ENCODE measurements around the gene OR2T1. TPM values are rescaled to one million over a fixed set of nuclear protein-coding genes. Genes with fewer than 3 reads are reported as not detected.

OR2T1 gene
- total and polyA plus RNA-seq, 2 experiments from 2014 or later = not detected

DNA sequence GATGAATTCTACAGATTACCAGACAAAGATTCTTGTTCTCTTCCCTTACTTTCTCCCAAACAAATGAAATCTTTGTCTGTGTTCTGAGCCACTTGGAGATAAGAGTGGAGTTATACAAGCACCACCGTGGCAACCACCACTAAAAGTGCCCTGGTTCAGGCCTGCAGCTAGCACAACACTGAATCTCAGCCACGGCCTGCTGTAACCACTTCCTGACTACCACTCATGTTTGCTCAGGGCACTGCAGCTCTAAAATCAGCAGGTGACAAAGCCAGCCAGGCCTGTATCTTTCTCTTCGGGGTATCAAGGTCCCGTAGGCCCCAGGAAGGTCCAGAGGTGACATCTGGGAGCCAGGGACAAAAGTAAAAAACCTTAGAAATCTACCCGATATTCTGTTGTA is 30.5 kb upstream of the OR2T1 start:
- H3K36me3 ChIP-seq (ENCODE audit: low read depth) = no peaks in the 10 kb centered on the region
- H3F3A ChIP-seq (ENCODE audit: insufficient read depth) = no peaks in the 10 kb centered on the region
- no peaks in the 10 kb centered on the region for H3K27me3 ChIP-seq (replicated peaks; ENCODE audit: insufficient read depth)
- no peaks in the 10 kb centered on the region for H3K9me2 ChIP-seq (ENCODE audit: insufficient read depth)
- no peak overlapping the region for H3K27ac ChIP-seq
- in situ Hi-C loops (cut with MboI) = no loop called here
- no peaks in the 10 kb centered on the region for H3K4me1 ChIP-seq (ENCODE audit: insufficient read depth)
- no peak for TF ChIP-seq EZH2phosphoT487 (IDR thresholded peaks at IDR 0.05; ENCODE audit: insufficient read depth, low read depth)
- TF ChIP-seq EZH2 (IDR thresholded peaks at IDR 0.05; ENCODE audit: insufficient read depth, poor library complexity, severe bottlenecking) = no peak
- no peak overlapping the region for H3K9ac ChIP-seq
- no peak for DNase-seq
- no peak overlapping the region for H3K4me3 ChIP-seq
- H4K20me1 ChIP-seq (ENCODE audit: insufficient read depth) = no peaks in the 10 kb centered on the region
- no peak overlapping the region for H3K4me2 ChIP-seq (ENCODE audit: unreplicated experiment)
- H2AFZ ChIP-seq = no peak overlapping the region
- H3K79me2 ChIP-seq (ENCODE audit: insufficient read depth) = no peaks in the 10 kb centered on the region
- H3K9me3 ChIP-seq (ENCODE audit: low read depth) = no peaks in the 10 kb centered on the region
- WGBS, 2 experiments (ENCODE audit: low coverage in 1 of 2, low lambda C conversion rate in 2 of 2, missing lambda C conversion rate in 2 of 2) = 20 to 24% methylated on average over 5 of the region's 5 CpGs

- in situ Hi-C loops (cut with MboI) = no loop called here
- TF ChIP-seq EZH2phosphoT487 (IDR thresholded peaks at IDR 0.05; ENCODE audit: insufficient read depth, low read depth) (no peak), EZH2 (IDR thresholded peaks at IDR 0.05; ENCODE audit: insufficient read depth, poor library complexity, severe bottlenecking) (no peak)
- Histone ChIP-seq H3K9ac (no peak overlapping the region), H3K79me2 (ENCODE audit: insufficient read depth) (no peaks in the 10 kb centered on the region), H3K36me3 (ENCODE audit: low read depth) (no peaks in the 10 kb centered on the region), H3F3A (ENCODE audit: insufficient read depth) (no peaks in the 10 kb centered on the region), H3K4me3 (no peak overlapping the region), H3K9me3 (ENCODE audit: low read depth) (no peaks in the 10 kb centered on the region), H3K4me1 (ENCODE audit: insufficient read depth) (no peaks in the 10 kb centered on the region), H3K4me2 (ENCODE audit: unreplicated experiment) (no peak overlapping the region), H4K20me1 (ENCODE audit: insufficient read depth) (no peaks in the 10 kb centered on the region), H3K27ac (no peak overlapping the region), H2AFZ (no peak overlapping the region), H3K9me2 (ENCODE audit: insufficient read depth) (no peaks in the 10 kb centered on the region), H3K27me3 (replicated peaks; ENCODE audit: insufficient read depth) (no peaks in the 10 kb centered on the region)
- WGBS, 2 experiments (ENCODE audit: low coverage in 1 of 2, low lambda C conversion rate in 2 of 2, missing lambda C conversion rate in 2 of 2) = 17 to 22% methylated on average over 4 of the region's 4 CpGs
- DNase-seq = no peak
Observed at GRCh38 chr1:248373761-248374160, 29.1 kb upstream of the OR2T1 start.

- Histone ChIP-seq H3K4me1 (ENCODE audit: insufficient read depth) (no peaks in the 10 kb centered on the region), H3K27ac (no peak within 1 kb of the TSS), H3K4me3 (no peak within 1 kb of the TSS), H3K27me3 (replicated peaks; ENCODE audit: insufficient read depth) (no peaks in the 10 kb centered on the region), H4K20me1 (ENCODE audit: insufficient read depth) (no peaks in the 10 kb centered on the region), H2AFZ (no peak within 1 kb of the TSS), H3K36me3 (ENCODE audit: low read depth) (no peaks in the 10 kb centered on the region), H3K79me2 (ENCODE audit: insufficient read depth) (no peaks in the 10 kb centered on the region), H3K9ac (no peak within 1 kb of the TSS), H3F3A (ENCODE audit: insufficient read depth) (no peaks in the 10 kb centered on the region), H3K9me3 (ENCODE audit: low read depth) (no peaks in the 10 kb centered on the region), H3K9me2 (ENCODE audit: insufficient read depth) (no peaks in the 10 kb centered on the region), H3K4me2 (ENCODE audit: unreplicated experiment) (no peak within 1 kb of the TSS)
- no peak for DNase-seq
- in situ Hi-C loops (cut with MboI) = no loop called here
- no peak for TF ChIP-seq EZH2 (IDR thresholded peaks at IDR 0.05; ENCODE audit: insufficient read depth, poor library complexity, severe bottlenecking)
- no peak for TF ChIP-seq EZH2phosphoT487 (IDR thresholded peaks at IDR 0.05; ENCODE audit: insufficient read depth, low read depth)
Observed at GRCh38 chr1:248375446-248375845, 27.4 kb upstream of the OR2T1 start, which contains the start of gene OR2T6. Gene OR2T6 (plus strand): TSS chr1:248375746. CDS start chr1:248387609, 11,863 bp downstream.

GRCh38 chr1:248376916-248377315 is 25.9 kb upstream of the OR2T1 start:
- H3K27me3 ChIP-seq (replicated peaks; ENCODE audit: insufficient read depth) = no peaks in the 10 kb centered on the region
- TF ChIP-seq EZH2 (IDR thresholded peaks at IDR 0.05; ENCODE audit: insufficient read depth, poor library complexity, severe bottlenecking) = no peak
- TF ChIP-seq EZH2phosphoT487 (IDR thresholded peaks at IDR 0.05; ENCODE audit: insufficient read depth, low read depth) = no peak
- H4K20me1 ChIP-seq (ENCODE audit: insufficient read depth) = no peaks in the 10 kb centered on the region
- DNase-seq = no peak
- H3K4me2 ChIP-seq (ENCODE audit: unreplicated experiment) = no peak overlapping the region
- no peak overlapping the region for H3K27ac ChIP-seq
- no peaks in the 10 kb centered on the region for H3F3A ChIP-seq (ENCODE audit: insufficient read depth)
- in situ Hi-C loops (cut with MboI) = no loop called here
- no peaks in the 10 kb centered on the region for H3K9me3 ChIP-seq (ENCODE audit: low read depth)
- H3K36me3 ChIP-seq (ENCODE audit: low read depth) = no peaks in the 10 kb centered on the region
- H3K4me1 ChIP-seq (ENCODE audit: insufficient read depth) = no peaks in the 10 kb centered on the region
- H3K9me2 ChIP-seq (ENCODE audit: insufficient read depth) = no peaks in the 10 kb centered on the region
- WGBS, 2 experiments (ENCODE audit: low coverage in 1 of 2, low lambda C conversion rate in 2 of 2, missing lambda C conversion rate in 2 of 2) = 5 to 6% methylated on average over 3 of the region's 3 CpGs
- no peaks in the 10 kb centered on the region for H3K79me2 ChIP-seq (ENCODE audit: insufficient read depth)
- H2AFZ ChIP-seq = no peak overlapping the region
- no peak overlapping the region for H3K4me3 ChIP-seq
- no peak overlapping the region for H3K9ac ChIP-seq

GRCh38 chr1:248380854-248381253 is 22.0 kb upstream of the OR2T1 start:
- no peaks in the 10 kb centered on the region for H4K20me1 ChIP-seq (ENCODE audit: insufficient read depth)
- no peaks in the 10 kb centered on the region for H3K27me3 ChIP-seq (replicated peaks; ENCODE audit: insufficient read depth)
- H3K79me2 ChIP-seq (ENCODE audit: insufficient read depth) = no peaks in the 10 kb centered on the region
- H3K9ac ChIP-seq = no peak overlapping the region
- no peaks in the 10 kb centered on the region for H3K9me2 ChIP-seq (ENCODE audit: insufficient read depth)
- no peak for DNase-seq
- H2AFZ ChIP-seq = no peak overlapping the region
- H3K4me1 ChIP-seq (ENCODE audit: insufficient read depth) = no peaks in the 10 kb centered on the region
- no peak overlapping the region for H3K4me2 ChIP-seq (ENCODE audit: unreplicated experiment)
- H3K4me3 ChIP-seq = no peak overlapping the region
- WGBS, 2 experiments (ENCODE audit: low coverage in 1 of 2, low lambda C conversion rate in 2 of 2, missing lambda C conversion rate in 2 of 2) = 34 to 38% methylated on average over 3 of the region's 3 CpGs
- H3K9me3 ChIP-seq (ENCODE audit: low read depth) = no peaks in the 10 kb centered on the region
- H3K27ac ChIP-seq = no peak overlapping the region
- in situ Hi-C loops (cut with MboI) = no loop called here
- H3K36me3 ChIP-seq (ENCODE audit: low read depth) = no peaks in the 10 kb centered on the region
- no peaks in the 10 kb centered on the region for H3F3A ChIP-seq (ENCODE audit: insufficient read depth)
- TF ChIP-seq EZH2phosphoT487 (IDR thresholded peaks at IDR 0.05; ENCODE audit: insufficient read depth, low read depth) = no peak
- no peak for TF ChIP-seq EZH2 (IDR thresholded peaks at IDR 0.05; ENCODE audit: insufficient read depth, poor library complexity, severe bottlenecking)
